Ascending aorta (tissue), 2 donors: ENCODE data around the gene NUDT3. TPM values are rescaled to one million over a fixed set of nuclear protein-coding genes. Genes with fewer than 3 reads are reported as not detected.

Experiments used
- DNase-seq, 2 donors: peaks; one replicate each; pipeline ENCODE4 v3.0.0-alpha.2; 2019; ENCODE audit warnings: low spot score in 2 of 2
- H3K27ac ChIP-seq, 2 donors: fragments of 200-600 bp; sonication (generic); one replicate each; pipeline ENCODE4 v1.5.1; 2016 to 2017; ENCODE audit warnings: mild to moderate bottlenecking in 1 of 2
- H3K27me3 ChIP-seq: fragments of 200-600 bp; sonication (generic); one replicate; pipeline ENCODE4 v1.5.1; 2017
- H3K36me3 ChIP-seq, 2 donors: fragments of 200-600 bp; sonication (generic); one replicate each; pipeline ENCODE4 v1.5.1; 2016
- H3K4me1 ChIP-seq, 2 donors: fragments of 200-600 bp; sonication (generic); one replicate each; pipeline ENCODE4 v1.5.1; 2016 to 2017; ENCODE audit warnings: mild to moderate bottlenecking in 1 of 2
- H3K4me3 ChIP-seq, 2 donors: fragments of 200-600 bp; sonication (generic); one replicate each; pipeline ENCODE4 v1.5.1; 2016 to 2017; ENCODE audit warnings: mild to moderate bottlenecking in 1 of 2
- H3K9me3 ChIP-seq, 2 donors: fragments of 200-600 bp; sonication (generic); one replicate each; pipeline ENCODE4 v1.5.1; 2016
- intact Hi-C: fragments of 100-400 bp; cut with DNase I; formaldehyde crosslinking; loops from one replicate; pipeline ENCODE4 v1.15.1; 2023
- total RNA-seq: library from RNA; depleted of rRNA; stranded (reverse); fragments of >200 nt; gene quantifications from one replicate; pipeline ENCODE4 v1.1.0, GENCODE V29; 2016
- TF ChIP-seq, protein P1 (sequence below), 3 experiments: fragments of 200-600 bp in 2 of 3; fragments of 450-650 bp in 1 of 3; sonication (generic) in 2 of 3; IDR thresholded peaks; one replicate each; pipeline ENCODE4 v1.5.1; 2016 to 2019; ENCODE audit warnings: antibody characterized with exemption in 3 of 3, mild to moderate bottlenecking in 1 of 3, moderate library complexity in 1 of 3

NUDT3 gene
- total RNA-seq, 1 donor from 2014 or later, result 18.8 TPM

- intact Hi-C loops, result no loop called here
- Histone ChIP-seq H3K4me3 (no peak overlapping the region), H3K9me3 (no peaks in the 10 kb centered on the region), H3K27me3 (no peaks in the 10 kb centered on the region), H3K27ac (no peak overlapping the region), H3K4me1 (peaks cover 0 to 7% of the 10 kb centered on the region in 2 donors), H3K36me3 (no peaks in the 10 kb centered on the region)
- no peak for DNase-seq
- TF ChIP-seq, protein P1, sequence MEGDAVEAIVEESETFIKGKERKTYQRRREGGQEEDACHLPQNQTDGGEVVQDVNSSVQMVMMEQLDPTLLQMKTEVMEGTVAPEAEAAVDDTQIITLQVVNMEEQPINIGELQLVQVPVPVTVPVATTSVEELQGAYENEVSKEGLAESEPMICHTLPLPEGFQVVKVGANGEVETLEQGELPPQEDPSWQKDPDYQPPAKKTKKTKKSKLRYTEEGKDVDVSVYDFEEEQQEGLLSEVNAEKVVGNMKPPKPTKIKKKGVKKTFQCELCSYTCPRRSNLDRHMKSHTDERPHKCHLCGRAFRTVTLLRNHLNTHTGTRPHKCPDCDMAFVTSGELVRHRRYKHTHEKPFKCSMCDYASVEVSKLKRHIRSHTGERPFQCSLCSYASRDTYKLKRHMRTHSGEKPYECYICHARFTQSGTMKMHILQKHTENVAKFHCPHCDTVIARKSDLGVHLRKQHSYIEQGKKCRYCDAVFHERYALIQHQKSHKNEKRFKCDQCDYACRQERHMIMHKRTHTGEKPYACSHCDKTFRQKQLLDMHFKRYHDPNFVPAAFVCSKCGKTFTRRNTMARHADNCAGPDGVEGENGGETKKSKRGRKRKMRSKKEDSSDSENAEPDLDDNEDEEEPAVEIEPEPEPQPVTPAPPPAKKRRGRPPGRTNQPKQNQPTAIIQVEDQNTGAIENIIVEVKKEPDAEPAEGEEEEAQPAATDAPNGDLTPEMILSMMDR (IDR thresholded peaks at IDR 0.05), result no peak
These were observed 5.9 kb downstream of the NUDT3 start for GRCh38 chr6:34386316-34387137.

- Histone ChIP-seq H3K36me3 (no peaks in the 10 kb centered on the region), H3K4me1 (peaks cover 0 to 7% of the 10 kb centered on the region in 2 donors), H3K27ac (no peak overlapping the region), H3K4me3 (no peak overlapping the region), H3K9me3 (no peaks in the 10 kb centered on the region), H3K27me3 (no peaks in the 10 kb centered on the region)
- TF ChIP-seq, protein P1 (IDR thresholded peaks at IDR 0.05), result no peak
- intact Hi-C loops, result no loop called here
- no peak for DNase-seq
These were observed 6.7 kb downstream of the NUDT3 start for GRCh38 chr6:34385793-34386195.

DNA sequence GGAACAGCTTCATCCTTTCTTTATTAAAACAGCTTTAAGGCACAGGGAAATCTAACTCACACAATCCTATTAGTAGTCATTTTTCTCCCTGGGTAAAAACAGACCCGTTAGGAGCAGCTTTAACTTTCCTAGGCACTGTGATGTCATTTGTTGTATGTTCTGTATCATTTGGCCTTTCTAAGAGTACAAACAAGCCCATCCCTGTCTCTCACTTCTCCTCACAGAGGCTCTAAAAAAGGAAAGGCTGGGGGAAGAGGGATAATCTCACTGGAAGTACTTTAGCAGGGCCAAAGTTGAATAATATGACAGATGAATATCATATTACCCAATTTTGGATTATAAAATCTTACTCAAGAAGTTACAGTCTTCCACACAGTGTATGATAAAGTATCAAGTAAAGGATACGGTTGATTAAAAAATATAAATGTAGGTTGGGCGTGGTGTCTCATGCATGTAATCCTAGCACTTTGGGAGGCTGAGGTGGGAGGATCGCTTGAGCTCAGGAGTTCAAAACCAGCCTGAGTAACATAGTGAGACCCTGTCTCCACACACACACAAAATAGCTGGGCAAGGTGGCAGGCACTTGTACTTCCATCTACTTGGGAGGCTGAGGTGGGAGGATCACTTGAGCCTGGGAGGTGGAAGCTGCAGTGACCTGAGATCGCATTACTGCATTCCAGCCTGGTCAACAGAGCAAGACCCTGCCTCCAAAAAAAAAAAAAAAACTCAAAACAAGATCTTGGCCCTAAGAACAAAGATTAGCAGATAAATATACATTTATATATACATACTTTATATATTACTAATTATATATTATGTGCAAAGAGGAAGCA is 7.9 kb downstream of the NUDT3 start:
- peaks cover 0 to 7% of the 10 kb centered on the region in 2 donors for H3K4me1 ChIP-seq
- TF ChIP-seq, protein P1 (IDR thresholded peaks at IDR 0.05), result no peak
- no peaks in the 10 kb centered on the region for H3K9me3 ChIP-seq
- H3K4me3 ChIP-seq, result no peak overlapping the region
- intact Hi-C loops, result no loop called here
- DNase-seq, result no peak
- H3K36me3 ChIP-seq, result no peaks in the 10 kb centered on the region
- peak overlapping the region; percentile 17 to 23 for H3K27ac ChIP-seq
- H3K27me3 ChIP-seq, result no peaks in the 10 kb centered on the region

- DNase-seq, result no peak
- TF ChIP-seq, protein P1 (IDR thresholded peaks at IDR 0.05), result no peak
- Histone ChIP-seq H3K4me3 (no peak overlapping the region), H3K9me3 (no peaks in the 10 kb centered on the region), H3K4me1 (peaks cover 0 to 7% of the 10 kb centered on the region in 2 donors), H3K27me3 (no peaks in the 10 kb centered on the region), H3K27ac (peak overlapping the region; percentile 17 to 23), H3K36me3 (no peaks in the 10 kb centered on the region)
- intact Hi-C loops, result no loop called here
These were observed 8.7 kb downstream of the NUDT3 start for GRCh38 chr6:34383656-34384320.

- TF ChIP-seq, protein P1 (IDR thresholded peaks at IDR 0.05), result no peak
- no peaks in the 10 kb centered on the region for H3K9me3 ChIP-seq
- intact Hi-C loops, result no loop called here
- no peak for DNase-seq
- peaks cover 0 to 7% of the 10 kb centered on the region in 2 donors for H3K4me1 ChIP-seq
- H3K27me3 ChIP-seq, result no peaks in the 10 kb centered on the region
- H3K4me3 ChIP-seq, result no peak overlapping the region
- H3K36me3 ChIP-seq, result no peaks in the 10 kb centered on the region
- H3K27ac ChIP-seq, result peak overlapping the region; percentile 17 to 23
These were observed 9.3 kb downstream of the NUDT3 start for GRCh38 chr6:34383161-34383631.
